Type B pancreatic cell (in vitro differentiated cells): ENCODE data around the gene ANKRD20A1. TPM values are rescaled to one million over a fixed set of nuclear protein-coding genes. Genes with fewer than 3 reads are reported as not detected.
"Not testable (repeated sequence)": the region's sequence is repeated elsewhere in the genome, so short reads cannot be mapped to it uniquely, and the experiment has no call there.

Experiments used
- DNase-seq: peaks from one replicate; pipeline ENCODE4 v3.0.0; 2021; ENCODE audit warnings: mixed read lengths; ENCODE audit not compliant: unreplicated experiment; ENCODE audit errors: extremely low spot score
- H3K27ac Mint-ChIP-seq: 2 replicates; pipeline ENCODE4 v1.8.0; 2021; ENCODE audit warnings: mild to moderate bottlenecking, mixed read lengths
- H3K27me3 Mint-ChIP-seq: 2 replicates; pipeline ENCODE4 v1.8.0; 2021; ENCODE audit warnings: mixed read lengths
- H3K36me3 Mint-ChIP-seq: 2 replicates; pipeline ENCODE4 v1.8.0; 2021; ENCODE audit warnings: mixed read lengths
- H3K4me1 Mint-ChIP-seq: one replicate; pipeline ENCODE4 v1.8.0; 2021; ENCODE audit warnings: mixed read lengths; ENCODE audit not compliant: unreplicated experiment
- H3K4me3 Mint-ChIP-seq: 2 replicates; pipeline ENCODE4 v1.8.0; 2021; ENCODE audit warnings: mild to moderate bottlenecking, mixed read lengths
- H3K9me3 Mint-ChIP-seq: 2 replicates; pipeline ENCODE4 v1.8.0; 2021; ENCODE audit warnings: mixed read lengths
- long read RNA-seq: library from polyadenylated mRNA; unstranded; transcript quantifications from one replicate; pipeline ENCODE4 v2.0.0, GENCODE V29; 2020
- total RNA-seq: library from RNA; stranded (reverse); gene quantifications from 2 replicates; pipeline ENCODE4 v1.2.1, GENCODE V29; 2021; ENCODE audit warnings: low replicate concordance

The ANKRD20A1 gene
- 3.3 and 3.9 TPM in 2 replicates for total RNA-seq
- long read RNA-seq, partial matches to known transcripts: 0 of 2 reads
- long read RNA-seq, other reads (novel, unspliced or antisense): 2 of 2 reads

DNA sequence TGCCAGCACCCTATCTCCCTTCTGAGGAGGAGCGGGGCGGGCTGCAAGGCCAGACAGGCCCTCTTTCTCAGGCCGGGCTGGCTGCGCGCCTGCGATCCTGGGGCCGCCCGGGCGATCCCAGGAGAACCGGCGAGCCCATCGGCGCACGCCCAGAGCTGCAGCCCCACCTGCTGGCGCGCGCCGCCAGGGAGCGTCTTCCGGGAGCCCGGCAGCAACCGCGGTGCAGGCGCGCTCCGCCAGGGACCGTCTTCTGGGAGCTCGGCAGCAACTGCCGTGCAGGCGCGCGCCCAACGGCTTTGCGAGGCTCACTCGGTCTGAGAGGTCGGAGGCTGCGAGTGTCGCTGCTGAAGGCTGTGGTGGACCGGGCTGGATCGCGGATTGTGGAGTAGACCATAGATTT lies at the start of gene ANKRD20A1:
Gene ANKRD20A1 (plus strand): TSS at position 61 of the 400 bp plus-strand sequence. CDS start 496 bp downstream, outside the sequence.
- H3K9me3 Mint-ChIP-seq, H3K4me1 Mint-ChIP-seq, H3K36me3 Mint-ChIP-seq, DNase-seq, H3K27ac Mint-ChIP-seq, H3K4me3 Mint-ChIP-seq, H3K27me3 Mint-ChIP-seq: not testable (repeated sequence)

GRCh38 chr9:67832088-67832487 lies 26.6 kb upstream of the ANKRD20A1 start:
- not testable (repeated sequence) for H3K4me1 Mint-ChIP-seq, H3K27me3 Mint-ChIP-seq, H3K27ac Mint-ChIP-seq, DNase-seq, H3K36me3 Mint-ChIP-seq, H3K4me3 Mint-ChIP-seq, H3K9me3 Mint-ChIP-seq
